Thyroid gland (tissue), 4 donors: ENCODE results near the gene UBE2D2. TPM values are rescaled to one million over a fixed set of nuclear protein-coding genes. Genes with fewer than 3 reads are reported as not detected.
"Not testable (repeated sequence)": the region's sequence is repeated elsewhere in the genome, so short reads cannot be mapped to it uniquely, and the experiment has no call there.

ENCODE experiments used
- DNase-seq, 2 donors: peaks; one replicate each; pipeline ENCODE4 v3.0.0-alpha.2; 2019
- H3K27ac ChIP-seq, 3 donors: fragments of 200-600 bp; sonication (generic); 1 replicate in 2 of 3; 2 replicates in 1 of 3; pipeline ENCODE4 v1.5.1; 2016 to 2019; ENCODE audit warnings: mild to moderate bottlenecking in 1 of 3, moderate library complexity in 1 of 3
- H3K27me3 ChIP-seq: fragments of 200-600 bp; sonication (generic); one replicate; pipeline ENCODE4 v1.5.1; 2019
- H3K36me3 ChIP-seq, 2 donors: fragments of 200-600 bp; sonication (generic); one replicate each; pipeline ENCODE4 v1.5.1; 2016 to 2019
- H3K4me1 ChIP-seq, 2 donors: fragments of 200-600 bp; sonication (generic); one replicate each; pipeline ENCODE4 v1.5.1; 2017 to 2019
- H3K4me3 ChIP-seq, 3 donors: fragments of 200-600 bp; sonication (generic); replicated peaks in 1 of 3; 1 replicate in 2 of 3; 2 replicates in 1 of 3; pipeline ENCODE4 v1.5.1; 2016; ENCODE audit warnings: mild to moderate bottlenecking in 1 of 3
- H3K9me3 ChIP-seq: fragments of 200-600 bp; sonication (generic); one replicate; pipeline ENCODE4 v1.5.1; 2017
- POLR2A ChIP-seq, 2 donors: fragments of 450-650 bp; IDR thresholded peaks; one replicate each; pipeline ENCODE4 v1.6.1; 2017; ENCODE audit warnings: antibody characterized with exemption in 2 of 2, mild to moderate bottlenecking in 2 of 2, moderate library complexity in 1 of 2
- WGBS, 2 donors: methylation state at CpG; one replicate each; pipeline ENCODE4 v1.1.5; 2017; 5-methylcytosine and 5-hydroxymethylcytosine counted together
- intact Hi-C: fragments of 100-400 bp; cut with DNase I; formaldehyde crosslinking; loops from one replicate; pipeline ENCODE4 v1.15.1; 2023
- total RNA-seq, 4 donors: library from RNA; depleted of rRNA; stranded (reverse); fragments of >200 nt; gene quantifications; one replicate each; pipeline ENCODE4 v1.2.3, GENCODE V29; 2016
- TF ChIP-seq, protein P1 (sequence below), 6 experiments: fragments of 200-600 bp in 3 of 6; fragments of 450-650 bp in 3 of 6; sonication (generic) in 3 of 6; IDR thresholded peaks; one replicate each; pipeline ENCODE4 v1.5.1; 2016 to 2019; ENCODE audit warnings: antibody characterized with exemption in 6 of 6, mild to moderate bottlenecking in 2 of 6, inconsistent platforms in 1 of 6, moderate library complexity in 1 of 6

UBE2D2 gene
- total RNA-seq, 4 donors from 2014 or later = 72.4 to 125 (median 99.5) TPM

- no peak for DNase-seq
- intact Hi-C loops = no loop called here
- Histone ChIP-seq H3K9me3 (no peaks in the 10 kb centered on the region), H3K27me3 (no peaks in the 10 kb centered on the region), H3K36me3 (no peaks in the 10 kb centered on the region), H3K27ac (no peak overlapping the region), H3K4me3 (no peak overlapping the region), H3K4me1 (peaks cover 0 to 8% of the 10 kb centered on the region in 2 donors)
- WGBS, 2 donors = 77 to 78% methylated on average over 3 of the region's 3 CpGs
- TF ChIP-seq, protein P1, sequence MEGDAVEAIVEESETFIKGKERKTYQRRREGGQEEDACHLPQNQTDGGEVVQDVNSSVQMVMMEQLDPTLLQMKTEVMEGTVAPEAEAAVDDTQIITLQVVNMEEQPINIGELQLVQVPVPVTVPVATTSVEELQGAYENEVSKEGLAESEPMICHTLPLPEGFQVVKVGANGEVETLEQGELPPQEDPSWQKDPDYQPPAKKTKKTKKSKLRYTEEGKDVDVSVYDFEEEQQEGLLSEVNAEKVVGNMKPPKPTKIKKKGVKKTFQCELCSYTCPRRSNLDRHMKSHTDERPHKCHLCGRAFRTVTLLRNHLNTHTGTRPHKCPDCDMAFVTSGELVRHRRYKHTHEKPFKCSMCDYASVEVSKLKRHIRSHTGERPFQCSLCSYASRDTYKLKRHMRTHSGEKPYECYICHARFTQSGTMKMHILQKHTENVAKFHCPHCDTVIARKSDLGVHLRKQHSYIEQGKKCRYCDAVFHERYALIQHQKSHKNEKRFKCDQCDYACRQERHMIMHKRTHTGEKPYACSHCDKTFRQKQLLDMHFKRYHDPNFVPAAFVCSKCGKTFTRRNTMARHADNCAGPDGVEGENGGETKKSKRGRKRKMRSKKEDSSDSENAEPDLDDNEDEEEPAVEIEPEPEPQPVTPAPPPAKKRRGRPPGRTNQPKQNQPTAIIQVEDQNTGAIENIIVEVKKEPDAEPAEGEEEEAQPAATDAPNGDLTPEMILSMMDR (IDR thresholded peaks at IDR 0.05) = no peak
- TF ChIP-seq POLR2A (IDR thresholded peaks at IDR 0.05) = no peak
Measured at GRCh38 chr5:139584137-139584536, 23.0 kb downstream of the UBE2D2 start.

DNA sequence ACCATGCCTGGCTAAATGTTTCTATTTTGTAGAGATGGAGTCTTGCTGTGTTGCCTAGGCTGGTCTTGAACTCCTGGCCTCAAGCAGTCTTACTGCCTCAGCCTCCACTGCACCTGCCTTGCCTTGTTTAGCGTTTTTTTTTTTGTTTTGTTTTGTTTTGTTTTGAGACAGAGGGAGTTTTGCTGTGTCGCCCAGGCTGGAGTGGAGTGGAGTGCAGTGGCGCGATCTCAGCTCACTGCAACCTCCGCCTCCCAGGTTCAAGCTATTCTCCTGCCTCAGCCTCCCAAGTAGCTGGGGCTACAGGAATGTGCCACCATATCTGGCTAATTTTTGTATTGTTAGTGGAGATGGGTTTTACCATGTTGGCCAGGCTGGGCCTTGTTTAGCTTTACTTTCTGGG, 27.0 kb downstream of the UBE2D2 start:
- 91 to 95% methylated on average over 5 of the region's 5 CpGs for WGBS, 2 donors
- H3K36me3 ChIP-seq, H3K4me1 ChIP-seq, H3K4me3 ChIP-seq, intact Hi-C loops, H3K27me3 ChIP-seq, H3K9me3 ChIP-seq, DNase-seq, H3K27ac ChIP-seq: not testable (repeated sequence)

DNA sequence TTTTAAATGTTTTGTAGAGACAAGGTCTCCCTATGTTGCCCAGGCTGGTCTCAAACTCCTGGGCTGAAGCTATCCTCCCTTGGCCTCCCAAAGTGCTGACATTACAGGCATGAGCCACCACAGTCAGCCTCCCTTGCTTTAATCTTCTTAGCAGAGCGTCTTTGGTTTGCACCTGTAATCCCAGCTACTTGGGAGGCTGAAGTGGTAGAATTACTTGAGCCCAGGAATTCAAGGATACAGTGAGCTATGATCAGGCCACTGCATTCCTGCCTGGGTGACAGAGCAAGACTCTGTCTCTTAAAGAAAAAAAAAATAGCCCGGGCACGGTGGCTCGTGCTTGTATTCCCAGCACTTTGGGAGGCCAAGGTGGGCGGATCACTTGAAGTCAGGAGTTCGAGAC, 27.8 kb downstream of the UBE2D2 start:
- intact Hi-C loops = no loop called here
- no peaks in the 10 kb centered on the region for H3K27me3 ChIP-seq
- H3K9me3 ChIP-seq = no peaks in the 10 kb centered on the region
- H3K36me3 ChIP-seq = no peaks in the 10 kb centered on the region
- H3K4me3 ChIP-seq = no peak overlapping the region
- DNase-seq = no peak
- H3K4me1 ChIP-seq = peaks cover 4% of the 10 kb centered on the region in 2 donors
- WGBS, 2 donors = 76 to 81% methylated on average over 6 of the region's 6 CpGs
- TF ChIP-seq, protein P1 (IDR thresholded peaks at IDR 0.05) = no peak
- no peak for TF ChIP-seq POLR2A (IDR thresholded peaks at IDR 0.05)
- H3K27ac ChIP-seq = no peak overlapping the region

GRCh38 chr5:139592289-139592688, 31.1 kb downstream of the UBE2D2 start:
- DNase-seq = no peak
- intact Hi-C loops = no loop called here

DNA sequence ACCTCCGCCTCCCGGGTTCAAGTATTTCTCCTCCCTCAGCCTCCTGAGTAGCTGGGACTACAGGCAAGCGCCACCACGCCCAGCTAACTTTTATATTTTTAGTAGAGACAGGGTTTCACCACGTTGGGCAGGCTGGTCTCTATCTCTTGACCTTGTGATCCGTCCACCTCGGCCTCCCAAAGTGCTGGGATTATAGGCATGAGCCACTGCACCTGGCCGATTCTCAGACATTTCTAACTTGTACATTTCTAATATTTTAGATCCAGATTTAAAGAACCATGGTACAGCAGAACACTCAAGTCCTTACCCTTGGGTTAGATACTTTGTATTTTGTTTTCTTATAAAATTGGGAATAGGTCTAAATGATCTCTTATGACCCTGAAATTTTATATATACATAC, 31.9 kb downstream of the UBE2D2 start:
- H3K27me3 ChIP-seq, DNase-seq, H3K4me3 ChIP-seq, H3K9me3 ChIP-seq, intact Hi-C loops, H3K36me3 ChIP-seq, H3K27ac ChIP-seq, H3K4me1 ChIP-seq: not testable (repeated sequence)
- WGBS, 2 donors = 86 to 88% methylated on average over 8 of the region's 8 CpGs

More at GRCh38 chr5:139592289-139592688, 31.1 kb downstream of the UBE2D2 start:
- TF ChIP-seq POLR2A (IDR thresholded peaks at IDR 0.05) = no peak
- TF ChIP-seq, protein P1 (IDR thresholded peaks at IDR 0.05) = no peak
- Histone ChIP-seq H3K27ac (no peak overlapping the region), H3K27me3 (no peaks in the 10 kb centered on the region), H3K36me3 (no peaks in the 10 kb centered on the region), H3K4me3 (no peak overlapping the region), H3K4me1 (peaks cover 0 to 6% of the 10 kb centered on the region in 2 donors), H3K9me3 (no peaks in the 10 kb centered on the region)
- WGBS, 2 donors = 89% methylated on average over 3 of the region's 3 CpGs

GRCh38 chr5:139593716-139594319, 32.7 kb downstream of the UBE2D2 start:
- H3K4me3 ChIP-seq = no peak overlapping the region
- WGBS, 2 donors = 74 to 78% methylated on average over 3 of the region's 3 CpGs
- no peaks in the 10 kb centered on the region for H3K36me3 ChIP-seq
- TF ChIP-seq POLR2A (IDR thresholded peaks at IDR 0.05) = no peak
- TF ChIP-seq, protein P1 (IDR thresholded peaks at IDR 0.05) = no peak
- intact Hi-C loops = no loop called here
- no peak for DNase-seq
- peaks cover 0 to 6% of the 10 kb centered on the region in 2 donors for H3K4me1 ChIP-seq
- no peaks in the 10 kb centered on the region for H3K9me3 ChIP-seq
- no peak overlapping the region for H3K27ac ChIP-seq
- H3K27me3 ChIP-seq = no peaks in the 10 kb centered on the region
